ENCODE measurements around the gene ICAM4.

ICAM4 gene

GRCh38 chr19:10291554-10292205 is 4.9 kb downstream of the ICAM4 start:
- DNase-seq = no peak

GRCh38 chr19:10292206-10292788 is 5.5 kb downstream of the ICAM4 start:
- peak; percentile 73 for DNase-seq

- no peak for DNase-seq
These were observed 6.3 kb downstream of the ICAM4 start for GRCh38 chr19:10292789-10293636.

- DNase-seq = no peak
These were observed 7.0 kb downstream of the ICAM4 start for GRCh38 chr19:10293637-10294367.

GRCh38 chr19:10294368-10294697 is 7.6 kb downstream of the ICAM4 start:
- DNase-seq = no peak

- DNase-seq = no peak
These were observed 8.6 kb downstream of the ICAM4 start for GRCh38 chr19:10295305-10295846.

GRCh38 chr19:10295847-10296591 is 9.3 kb downstream of the ICAM4 start:
- no peak for DNase-seq

GRCh38 chr19:10299545-10300458 is 13.0 kb downstream of the ICAM4 start:
- DNase-seq = peak; percentile 42

GRCh38 chr19:10305139-10305806 is 18.5 kb downstream of the ICAM4 start:
- DNase-seq = peak; percentile 82

- DNase-seq = no peak
These were observed 19.6 kb downstream of the ICAM4 start for GRCh38 chr19:10306327-10306726.

GRCh38 chr19:10309423-10309822 is 22.7 kb downstream of the ICAM4 start, which contains the start of gene ZGLP1:
Gene ZGLP1 (minus strand): TSS chr19:10309815.
- DNase-seq = no peak

- peak; percentile 77 for DNase-seq
These were observed 28.8 kb downstream of the ICAM4 start, which contains the start of gene FDX2 for GRCh38 chr19:10315335-10316214. Gene FDX2 (minus strand): TSS chr19:10316015. CDS start chr19:10315996, 19 bp downstream.

- no peak for DNase-seq
These were observed 29.7 kb downstream of the ICAM4 start for GRCh38 chr19:10316229-10317044.

GRCh38 chr19:10317045-10317856 is 30.5 kb downstream of the ICAM4 start:
- no peak for DNase-seq

- no peak for DNase-seq
These were observed 31.2 kb downstream of the ICAM4 start for GRCh38 chr19:10317857-10318462.

- DNase-seq = no peak
These were observed 32.3 kb downstream of the ICAM4 start for GRCh38 chr19:10318807-10319682.
